ENCODE results near the gene ASMT.

GRCh38 chrX:1623691-1624090 lies 8.8 kb downstream of the ASMT start:
- TF ChIP-seq BHLHE40 (IDR thresholded peaks at IDR 0.05; ENCODE audit: borderline replicate concordance), result no peak
- no peak for TF ChIP-seq SP1 (IDR thresholded peaks at IDR 0.05)
- no peak for TF ChIP-seq NFRKB (IDR thresholded peaks at IDR 0.05)
- TF ChIP-seq FOXM1 (IDR thresholded peaks at IDR 0.05; ENCODE audit: borderline replicate concordance), result no peak
